Measurements from ENCODE around the gene NTHL1. TPM values are rescaled to one million over a fixed set of nuclear protein-coding genes. Genes with fewer than 3 reads are reported as not detected.
A peak's percentile ranks its signal among the peaks of the same experiment; 100 is the strongest.

NTHL1 gene
- total and polyA plus RNA-seq, 2 of the 13 experiments (the other 11 are each of a cell fraction or from before 2014, with no cell fraction given) = 47.5 to 64.9 TPM

DNA sequence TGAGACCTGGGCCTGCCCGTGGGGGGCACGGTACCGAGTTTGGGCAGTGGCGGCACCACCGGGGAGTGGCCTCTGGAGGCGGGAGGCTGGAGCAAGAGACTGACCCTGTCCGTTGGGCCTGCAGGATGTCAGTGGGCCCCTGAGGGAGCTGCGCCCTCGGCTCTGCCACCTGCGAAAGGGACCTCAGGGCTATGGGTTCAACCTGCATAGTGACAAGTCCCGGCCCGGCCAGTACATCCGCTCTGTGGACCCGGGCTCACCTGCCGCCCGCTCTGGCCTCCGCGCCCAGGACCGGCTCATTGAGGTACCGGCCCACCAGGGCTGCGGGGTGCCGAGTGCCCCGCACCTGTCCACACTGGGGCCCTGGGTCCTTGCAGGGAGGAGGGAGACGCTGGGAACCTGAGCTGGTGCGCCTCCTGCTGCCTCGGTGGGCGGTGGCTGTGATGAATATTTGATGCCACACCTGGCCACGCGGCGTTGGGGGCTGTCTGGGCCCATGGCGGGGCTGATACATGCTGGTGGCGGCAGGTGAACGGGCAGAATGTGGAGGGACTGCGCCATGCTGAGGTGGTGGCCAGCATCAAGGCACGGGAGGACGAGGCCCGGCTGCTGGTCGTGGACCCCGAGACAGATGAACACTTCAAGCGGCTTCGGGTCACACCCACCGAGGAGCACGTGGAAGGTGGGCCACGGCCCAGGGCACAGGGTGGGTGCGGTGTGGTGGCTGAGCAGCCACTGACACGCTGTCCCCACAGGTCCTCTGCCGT lies 11.3 kb downstream of the NTHL1 start (continued):
- TF ChIP-seq KAT8 (CRISPR knock-in tag; IDR thresholded peaks at IDR 0.05) (no peak), HNF4A (CRISPR knock-in tag; IDR thresholded peaks at IDR 0.05) (no peak), SP140L (CRISPR knock-in tag; IDR thresholded peaks at IDR 0.05; ENCODE audit: borderline replicate concordance) (no peak), ZNF468 (CRISPR knock-in tag; IDR thresholded peaks at IDR 0.05) (no peak; the same call in 1 of the 2 replicates), ZFP62 (CRISPR knock-in tag; IDR thresholded peaks at IDR 0.05) (no peak), NFKB2 (CRISPR knock-in tag; IDR thresholded peaks at IDR 0.05; ENCODE audit: borderline replicate concordance) (peak; percentile 10; the same call in 1 of the 2 replicates), AGO2 (optimal IDR thresholded peaks at IDR 0.05; ENCODE audit: low read depth, low read length) (peak; percentile 61), HOXA3 (CRISPR knock-in tag; IDR thresholded peaks at IDR 0.05) (0 out of 2 replicates have a peak, but pooled peaks have one; percentile 5), SNAI1 (CRISPR knock-in tag; IDR thresholded peaks at IDR 0.05; ENCODE audit: borderline replicate concordance) (no peak), TMF1 (CRISPR knock-in tag; IDR thresholded peaks at IDR 0.05; ENCODE audit: low read depth) (no peak; the same call in 1 of the 2 replicates), PCBP2 (optimal IDR thresholded peaks at IDR 0.05; ENCODE audit: low read depth, low read length, poor library complexity, severe bottlenecking) (no peak), ZNF331 (CRISPR knock-in tag; IDR thresholded peaks at IDR 0.05) (no peak), ZNF383 (CRISPR knock-in tag; IDR thresholded peaks at IDR 0.05; ENCODE audit: borderline replicate concordance) (no peak), NRL (CRISPR knock-in tag; IDR thresholded peaks at IDR 0.05; ENCODE audit: borderline replicate concordance) (peak; percentile 6; the same call in 1 of the 2 replicates), ZFP36 (IDR thresholded peaks at IDR 0.05; ENCODE audit: borderline replicate concordance, low read depth, low read length, partially characterized antibody) (no peak), ZSCAN21 (CRISPR knock-in tag; IDR thresholded peaks at IDR 0.05; ENCODE audit: borderline replicate concordance) (no peak)
- TF ChIP-seq, protein P1, sequence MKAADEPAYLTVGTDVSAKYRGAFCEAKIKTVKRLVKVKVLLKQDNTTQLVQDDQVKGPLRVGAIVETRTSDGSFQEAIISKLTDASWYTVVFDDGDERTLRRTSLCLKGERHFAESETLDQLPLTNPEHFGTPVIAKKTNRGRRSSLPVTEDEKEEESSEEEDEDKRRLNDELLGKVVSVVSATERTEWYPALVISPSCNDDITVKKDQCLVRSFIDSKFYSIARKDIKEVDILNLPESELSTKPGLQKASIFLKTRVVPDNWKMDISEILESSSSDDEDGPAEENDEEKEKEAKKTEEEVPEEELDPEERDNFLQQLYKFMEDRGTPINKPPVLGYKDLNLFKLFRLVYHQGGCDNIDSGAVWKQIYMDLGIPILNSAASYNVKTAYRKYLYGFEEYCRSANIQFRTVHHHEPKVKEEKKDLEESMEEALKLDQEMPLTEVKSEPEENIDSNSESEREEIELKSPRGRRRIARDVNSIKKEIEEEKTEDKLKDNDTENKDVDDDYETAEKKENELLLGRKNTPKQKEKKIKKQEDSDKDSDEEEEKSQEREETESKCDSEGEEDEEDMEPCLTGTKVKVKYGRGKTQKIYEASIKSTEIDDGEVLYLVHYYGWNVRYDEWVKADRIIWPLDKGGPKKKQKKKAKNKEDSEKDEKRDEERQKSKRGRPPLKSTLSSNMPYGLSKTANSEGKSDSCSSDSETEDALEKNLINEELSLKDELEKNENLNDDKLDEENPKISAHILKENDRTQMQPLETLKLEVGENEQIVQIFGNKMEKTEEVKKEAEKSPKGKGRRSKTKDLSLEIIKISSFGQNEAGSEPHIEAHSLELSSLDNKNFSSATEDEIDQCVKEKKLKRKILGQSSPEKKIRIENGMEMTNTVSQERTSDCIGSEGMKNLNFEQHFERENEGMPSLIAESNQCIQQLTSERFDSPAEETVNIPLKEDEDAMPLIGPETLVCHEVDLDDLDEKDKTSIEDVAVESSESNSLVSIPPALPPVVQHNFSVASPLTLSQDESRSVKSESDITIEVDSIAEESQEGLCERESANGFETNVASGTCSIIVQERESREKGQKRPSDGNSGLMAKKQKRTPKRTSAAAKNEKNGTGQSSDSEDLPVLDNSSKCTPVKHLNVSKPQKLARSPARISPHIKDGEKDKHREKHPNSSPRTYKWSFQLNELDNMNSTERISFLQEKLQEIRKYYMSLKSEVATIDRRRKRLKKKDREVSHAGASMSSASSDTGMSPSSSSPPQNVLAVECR (CRISPR knock-in tag; IDR thresholded peaks at IDR 0.05; ENCODE audit: borderline replicate concordance) = 0 out of 2 replicates have a peak, but pooled peaks have one; percentile 11
- TF ChIP-seq, protein P2, sequence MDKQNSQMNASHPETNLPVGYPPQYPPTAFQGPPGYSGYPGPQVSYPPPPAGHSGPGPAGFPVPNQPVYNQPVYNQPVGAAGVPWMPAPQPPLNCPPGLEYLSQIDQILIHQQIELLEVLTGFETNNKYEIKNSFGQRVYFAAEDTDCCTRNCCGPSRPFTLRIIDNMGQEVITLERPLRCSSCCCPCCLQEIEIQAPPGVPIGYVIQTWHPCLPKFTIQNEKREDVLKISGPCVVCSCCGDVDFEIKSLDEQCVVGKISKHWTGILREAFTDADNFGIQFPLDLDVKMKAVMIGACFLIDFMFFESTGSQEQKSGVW (CRISPR knock-in tag; IDR thresholded peaks at IDR 0.05; ENCODE audit: borderline replicate concordance) = no peak
- TF ChIP-seq, protein P3, sequence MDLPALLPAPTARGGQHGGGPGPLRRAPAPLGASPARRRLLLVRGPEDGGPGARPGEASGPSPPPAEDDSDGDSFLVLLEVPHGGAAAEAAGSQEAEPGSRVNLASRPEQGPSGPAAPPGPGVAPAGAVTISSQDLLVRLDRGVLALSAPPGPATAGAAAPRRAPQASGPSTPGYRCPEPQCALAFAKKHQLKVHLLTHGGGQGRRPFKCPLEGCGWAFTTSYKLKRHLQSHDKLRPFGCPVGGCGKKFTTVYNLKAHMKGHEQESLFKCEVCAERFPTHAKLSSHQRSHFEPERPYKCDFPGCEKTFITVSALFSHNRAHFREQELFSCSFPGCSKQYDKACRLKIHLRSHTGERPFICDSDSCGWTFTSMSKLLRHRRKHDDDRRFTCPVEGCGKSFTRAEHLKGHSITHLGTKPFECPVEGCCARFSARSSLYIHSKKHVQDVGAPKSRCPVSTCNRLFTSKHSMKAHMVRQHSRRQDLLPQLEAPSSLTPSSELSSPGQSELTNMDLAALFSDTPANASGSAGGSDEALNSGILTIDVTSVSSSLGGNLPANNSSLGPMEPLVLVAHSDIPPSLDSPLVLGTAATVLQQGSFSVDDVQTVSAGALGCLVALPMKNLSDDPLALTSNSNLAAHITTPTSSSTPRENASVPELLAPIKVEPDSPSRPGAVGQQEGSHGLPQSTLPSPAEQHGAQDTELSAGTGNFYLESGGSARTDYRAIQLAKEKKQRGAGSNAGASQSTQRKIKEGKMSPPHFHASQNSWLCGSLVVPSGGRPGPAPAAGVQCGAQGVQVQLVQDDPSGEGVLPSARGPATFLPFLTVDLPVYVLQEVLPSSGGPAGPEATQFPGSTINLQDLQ (CRISPR knock-in tag; IDR thresholded peaks at IDR 0.05) = no peak
- TF ChIP-seq, protein P4, sequence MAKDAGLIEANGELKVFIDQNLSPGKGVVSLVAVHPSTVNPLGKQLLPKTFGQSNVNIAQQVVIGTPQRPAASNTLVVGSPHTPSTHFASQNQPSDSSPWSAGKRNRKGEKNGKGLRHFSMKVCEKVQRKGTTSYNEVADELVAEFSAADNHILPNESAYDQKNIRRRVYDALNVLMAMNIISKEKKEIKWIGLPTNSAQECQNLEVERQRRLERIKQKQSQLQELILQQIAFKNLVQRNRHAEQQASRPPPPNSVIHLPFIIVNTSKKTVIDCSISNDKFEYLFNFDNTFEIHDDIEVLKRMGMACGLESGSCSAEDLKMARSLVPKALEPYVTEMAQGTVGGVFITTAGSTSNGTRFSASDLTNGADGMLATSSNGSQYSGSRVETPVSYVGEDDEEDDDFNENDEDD (CRISPR knock-in tag; IDR thresholded peaks at IDR 0.05; ENCODE audit: borderline replicate concordance) = no peak
